H1 (cell line): ENCODE data around the gene MPND. TPM values are rescaled to one million over a fixed set of nuclear protein-coding genes. Genes with fewer than 3 reads are reported as not detected.

Source experiments
- POLR2AphosphoS5 ChIP-seq: IDR thresholded peaks from 2 replicates; pipeline ENCODE4 v1.6.1; 2011; ENCODE audit warnings: low read depth, low read length
- SP1 ChIP-seq: IDR thresholded peaks from 2 replicates; pipeline ENCODE4 v1.6.1; 2011; ENCODE audit warnings: low read depth, low read length
- polyA plus RNA-seq, 7 experiments: library from polyadenylated mRNA; depleted of rRNA in 3 of 7; stranded (reverse) in 5 of 7; unstranded in 2 of 7; fragments of >200 nt in 5 of 7; fragments of 200-250 nt in 2 of 7; gene quantifications; 1 replicate in 5 of 7; 2 replicates in 1 of 7; 4 replicates in 1 of 7; pipeline versions ENCODE4 v1.2.1 to v1.2.3, GENCODE V29; 2011 to 2013; ENCODE audit warnings: missing spikeins in 2 of 7, mixed read lengths in 2 of 7
- total RNA-seq: library from RNA; stranded (reverse); fragmentation: NEBNext Ultra II Directional; extraction: Animal tissue kit (Norgen Biotek cat#: 25700); gene quantifications from 2 replicates; pipeline ENCODE4 v1.2.1, GENCODE V29; 2021

MPND gene
- total and polyA plus RNA-seq, 2 of the 8 experiments (the other 6 are each of a cell fraction or from before 2014, with no cell fraction given), result 22.9 to 27.7 TPM

GRCh38 chr19:4390567-4391305 lies 47.4 kb downstream of the MPND start (continued):
- TF ChIP-seq POLR2AphosphoS5, result 0 out of 2 replicates have a peak, but pooled peaks have one; percentile 21
- peak; percentile 33; the same call in 1 of the 2 replicates for TF ChIP-seq SP1
- TF ChIP-seq, all 59 proteins: peak for 9
